Right lobe of liver (tissue), 4 donors: Measurements from ENCODE around the gene RAMAC.

Experiments used
- CTCF ChIP-seq, 4 donors: fragments of 200-600 bp in 3 of 4; fragments of 450-650 bp in 1 of 4; IDR thresholded peaks; one replicate each; pipeline versions ENCODE4 v1.5.1 to v1.8.0; 2016 to 2022; ENCODE audit warnings: antibody characterized with exemption in 4 of 4, mild to moderate bottlenecking in 2 of 4
- POLR2A ChIP-seq: fragments of 450-650 bp; IDR thresholded peaks from one replicate; pipeline ENCODE4 v1.6.1; 2017; ENCODE audit warnings: antibody characterized with exemption, mild to moderate bottlenecking
- donor health status: DM: no; HTN: no; CAD: no.
- donor health status: DM: no; HTN: no; CAD: no.
- donor health status: DM: no; HTN: yes; CAD: no.

GRCh38 chr15:82993144-82993543 lies 7.1 kb downstream of the RAMAC start:
- TF ChIP-seq CTCF (IDR thresholded peaks at IDR 0.05) (no peak), POLR2A (no peak)
